ENCODE results near the gene METTL13. TPM values are rescaled to one million over a fixed set of nuclear protein-coding genes. Genes with fewer than 3 reads are reported as not detected.

METTL13 gene
- total and polyA plus RNA-seq, 8 donors: 5.2 to 16.6 (median 9.9) TPM

- no peak for TF ChIP-seq CTCF (IDR thresholded peaks at IDR 0.05)
- intact Hi-C loops (cut with DNase I): no loop called here
- no peak for ATAC-seq
- H3K4me3 ChIP-seq: no peak overlapping the region
- no peak overlapping the region for H3K27ac ChIP-seq
- no peak for FAIRE-seq
- H3K4me1 ChIP-seq: peaks cover 0 to 14% (median 5%) of the 10 kb centered on the region in 3 donors
- H3K36me3 ChIP-seq: peaks cover 3 to 57% (median 17%) of the 10 kb centered on the region in 3 donors
- DNase-seq: no peak
- WGBS, 2 donors: 90 to 93% methylated on average over 15 of the region's 15 CpGs
- no peaks in the 10 kb centered on the region for H3K27me3 ChIP-seq
- H3K9me3 ChIP-seq: no peaks in the 10 kb centered on the region
Observed at GRCh38 chr1:171787686-171788480, 6.4 kb downstream of the METTL13 start.

GRCh38 chr1:171788696-171789095 lies 7.2 kb downstream of the METTL13 start:
- peaks cover 0 to 7% (median 5%) of the 10 kb centered on the region in 3 donors for H3K4me1 ChIP-seq
- 87 to 88% methylated on average over 5 of the region's 5 CpGs for WGBS, 2 donors
- H3K27me3 ChIP-seq: no peaks in the 10 kb centered on the region
- DNase-seq (peak in 1 of 6 donors; percentile 30), ATAC-seq (peak in 3 of 4 donors; percentile 51 to 90 (median 74)), FAIRE-seq (no peak)
- H3K27ac ChIP-seq: peak overlapping the region in 1 of 4 donors; percentile 37
- intact Hi-C loops (cut with DNase I): no loop called here
- no peak overlapping the region for H3K4me3 ChIP-seq
- TF ChIP-seq CTCF (IDR thresholded peaks at IDR 0.05): no peak
- H3K9me3 ChIP-seq: no peaks in the 10 kb centered on the region
- H3K36me3 ChIP-seq: peaks cover 3 to 65% (median 17%) of the 10 kb centered on the region in 3 donors

- Histone ChIP-seq H3K9me3 (no peaks in the 10 kb centered on the region), H3K27ac (no peak overlapping the region), H3K36me3 (peaks cover 3 to 76% (median 14%) of the 10 kb centered on the region in 3 donors), H3K27me3 (no peaks in the 10 kb centered on the region), H3K4me3 (no peak overlapping the region), H3K4me1 (no peaks in the 10 kb centered on the region)
- 85 to 93% methylated on average over 6 of the region's 6 CpGs for WGBS, 2 donors
- DNase-seq: no peak
- intact Hi-C loops (cut with DNase I): no loop called here
- no peak for TF ChIP-seq CTCF (IDR thresholded peaks at IDR 0.05)
- ATAC-seq: no peak
- FAIRE-seq: no peak
Observed at GRCh38 chr1:171790318-171790717, 8.9 kb downstream of the METTL13 start.

- no peak for FAIRE-seq
- no peak for TF ChIP-seq CTCF (IDR thresholded peaks at IDR 0.05)
Observed at GRCh38 chr1:171792656-171793369, 11.4 kb downstream of the METTL13 start.

More at GRCh38 chr1:171792656-171793369, 11.4 kb downstream of the METTL13 start:
- Histone ChIP-seq H3K27me3 (no peaks in the 10 kb centered on the region), H3K36me3 (peaks cover 3 to 83% (median 13%) of the 10 kb centered on the region in 3 donors), H3K4me1 (no peaks in the 10 kb centered on the region), H3K4me3 (no peak overlapping the region), H3K9me3 (no peaks in the 10 kb centered on the region), H3K27ac (no peak overlapping the region)
- intact Hi-C loops (cut with DNase I): no loop called here
- ATAC-seq (no peak), DNase-seq (no peak)
- WGBS, 2 donors: 86 to 91% methylated on average over 7 of the region's 7 CpGs

Measured in pancreas (tissue), 10 donors.